RWPE2 (cell line): Measurements from ENCODE around the gene DBT.

Experiments used
- ATAC-seq: fragments of 200-7000 bp; cut with Tn5 transposase; 3 replicates; pipeline ENCODE4 v1.9.1; 2021; ENCODE audit warnings: low read depth
- DNase-seq: peaks from one replicate; pipeline ENCODE4 v3.0.0-alpha.2; 2020; ENCODE audit warnings: low spot score
- H3K27ac ChIP-seq: fragments of 450-650 bp; 2 replicates; pipeline ENCODE4 v1.5.1; 2017; ENCODE audit warnings: mild to moderate bottlenecking; ENCODE audit not compliant: poor library complexity, severe bottlenecking
- H3K27me3 ChIP-seq: fragments of 250-450 bp; sonication (Bioruptor Pico); 2 replicates; pipeline ENCODE4 v1.5.1; 2021; ENCODE audit warnings: mild to moderate bottlenecking, moderate library complexity; ENCODE audit not compliant: insufficient read depth, poor library complexity, severe bottlenecking
- H3K36me3 ChIP-seq: fragments of 250-450 bp; sonication (Bioruptor Pico); 2 replicates; pipeline ENCODE4 v1.5.1; 2020; ENCODE audit warnings: low read depth, mild to moderate bottlenecking, moderate library complexity
- H3K4me1 ChIP-seq: fragments of 250-450 bp; sonication (Bioruptor Pico); 2 replicates; pipeline ENCODE4 v1.5.1; 2021; ENCODE audit warnings: mild to moderate bottlenecking, moderate library complexity; ENCODE audit not compliant: insufficient read depth, poor library complexity, severe bottlenecking
- H3K4me3 ChIP-seq: fragments of 250-450 bp; sonication (Bioruptor Pico); 2 replicates; pipeline ENCODE4 v1.5.1; 2021; ENCODE audit warnings: mild to moderate bottlenecking, moderate library complexity; ENCODE audit not compliant: severe bottlenecking
- H3K9me3 ChIP-seq: fragments of 250-450 bp; sonication (Bioruptor Pico); 2 replicates; pipeline ENCODE4 v1.5.1; 2021; ENCODE audit warnings: mild to moderate bottlenecking, moderate library complexity; ENCODE audit not compliant: severe bottlenecking
- CTCF ChIP-seq: fragments of 450-650 bp; IDR thresholded peaks from one replicate; pipeline ENCODE4 v1.5.1; 2017; ENCODE audit warnings: mild to moderate bottlenecking, moderate library complexity; ENCODE audit not compliant: poor library complexity, severe bottlenecking

Gene DBT

DNA sequence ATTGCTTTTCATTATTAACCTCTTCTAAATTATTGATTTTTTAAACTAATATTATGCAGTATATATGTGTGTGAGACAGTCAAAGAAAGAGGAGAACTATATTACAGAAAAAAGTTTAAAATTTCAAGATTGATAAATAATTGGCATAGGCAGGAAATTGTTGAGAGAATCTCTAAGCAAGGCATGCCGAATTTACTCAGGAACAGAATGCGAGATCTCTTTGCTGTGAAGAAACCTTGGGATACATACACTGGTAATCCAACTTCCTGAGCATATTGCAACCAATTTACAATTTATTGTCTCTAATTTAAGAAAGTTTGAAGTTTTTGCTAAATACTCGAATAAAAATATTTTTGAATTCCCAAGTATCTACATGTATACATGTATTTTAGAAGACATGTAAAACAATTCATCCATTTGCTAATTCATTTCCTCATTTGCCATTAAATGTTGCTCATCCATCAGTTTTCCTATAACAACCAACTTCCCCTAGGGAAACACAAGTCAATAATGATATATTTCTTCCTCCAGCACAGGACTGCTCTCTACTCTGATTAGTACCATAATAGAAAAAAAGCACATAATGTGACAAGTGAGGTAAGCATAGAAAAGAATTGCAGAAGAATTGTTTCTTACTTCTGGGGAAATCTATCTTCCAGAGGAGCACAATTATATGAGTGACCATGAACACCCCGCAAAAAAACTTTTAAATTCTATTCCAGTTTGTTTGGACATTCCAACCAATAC, 72.2 kb downstream of the DBT start:
- Histone ChIP-seq H3K36me3 (no peaks in the 10 kb centered on the region), H3K27ac (no peak overlapping the region), H3K4me3 (no peak overlapping the region), H3K9me3 (no peaks in the 10 kb centered on the region), H3K27me3 (no peaks in the 10 kb centered on the region), H3K4me1 (no peaks in the 10 kb centered on the region)
- ATAC-seq = no peak
- no peak for DNase-seq
- no peak for TF ChIP-seq CTCF

DNA sequence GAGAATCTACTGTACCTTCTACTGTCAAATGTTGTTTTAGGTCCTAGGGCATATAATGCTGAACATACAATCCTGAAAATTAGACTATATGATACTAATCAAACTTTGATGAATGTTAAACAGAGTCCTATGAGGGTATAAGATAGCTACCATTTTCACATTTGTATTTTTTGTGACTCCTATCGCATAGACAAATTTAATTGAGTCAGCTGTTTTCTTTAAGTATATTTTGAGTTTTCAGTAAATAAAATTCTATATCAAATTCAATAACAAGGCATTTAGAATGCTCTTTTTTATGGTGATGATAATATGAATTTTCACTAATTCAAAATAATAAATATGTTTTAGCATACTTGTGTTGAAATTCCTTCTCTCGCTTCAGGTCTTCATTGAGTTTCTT, 81.6 kb downstream of the DBT start:
- H3K27me3 ChIP-seq = no peaks in the 10 kb centered on the region
- no peak for DNase-seq
- TF ChIP-seq CTCF = no peak

DNA sequence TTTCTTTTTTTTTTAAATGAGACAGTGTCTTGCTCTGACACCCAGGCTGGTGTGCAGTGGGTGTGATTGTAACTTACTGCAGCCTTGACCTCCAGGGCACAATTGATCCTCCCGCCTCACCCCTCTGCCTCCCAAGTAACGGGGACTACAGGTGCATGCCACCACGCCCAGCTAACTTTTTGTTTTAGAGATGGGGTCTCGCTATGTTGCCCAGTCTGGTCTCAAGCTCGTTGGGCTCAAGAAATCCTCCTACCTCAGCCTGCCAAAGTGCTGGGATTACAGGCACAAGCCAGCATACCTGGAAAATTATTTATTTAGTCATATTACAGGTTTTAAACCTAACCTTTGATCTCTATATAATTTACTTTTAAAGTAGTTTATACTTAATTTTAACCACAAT, 84.9 kb downstream of the DBT start:
- no peak for DNase-seq
- H3K27me3 ChIP-seq = no peaks in the 10 kb centered on the region
- H3K4me1 ChIP-seq = no peaks in the 10 kb centered on the region
- H3K36me3 ChIP-seq = no peaks in the 10 kb centered on the region
- no peak for TF ChIP-seq CTCF
- H3K4me3 ChIP-seq = no peak overlapping the region
- no peak overlapping the region for H3K27ac ChIP-seq
- no peaks in the 10 kb centered on the region for H3K9me3 ChIP-seq
- ATAC-seq = no peak

More for the DNA sequence above, 81.6 kb downstream of the DBT start:
- H3K4me3 ChIP-seq = no peak overlapping the region
- H3K36me3 ChIP-seq = no peaks in the 10 kb centered on the region
- H3K4me1 ChIP-seq = no peaks in the 10 kb centered on the region
- no peak for ATAC-seq
- no peaks in the 10 kb centered on the region for H3K9me3 ChIP-seq
- H3K27ac ChIP-seq = no peak overlapping the region

GRCh38 chr1:100164216-100164615, 85.4 kb downstream of the DBT start:
- TF ChIP-seq CTCF = no peak
- no peaks in the 10 kb centered on the region for H3K4me1 ChIP-seq
- H3K4me3 ChIP-seq = no peak overlapping the region
- no peaks in the 10 kb centered on the region for H3K27me3 ChIP-seq
- no peak for ATAC-seq
- H3K9me3 ChIP-seq = no peaks in the 10 kb centered on the region
- no peak for DNase-seq
- H3K27ac ChIP-seq = no peak overlapping the region
- no peaks in the 10 kb centered on the region for H3K36me3 ChIP-seq

DNA sequence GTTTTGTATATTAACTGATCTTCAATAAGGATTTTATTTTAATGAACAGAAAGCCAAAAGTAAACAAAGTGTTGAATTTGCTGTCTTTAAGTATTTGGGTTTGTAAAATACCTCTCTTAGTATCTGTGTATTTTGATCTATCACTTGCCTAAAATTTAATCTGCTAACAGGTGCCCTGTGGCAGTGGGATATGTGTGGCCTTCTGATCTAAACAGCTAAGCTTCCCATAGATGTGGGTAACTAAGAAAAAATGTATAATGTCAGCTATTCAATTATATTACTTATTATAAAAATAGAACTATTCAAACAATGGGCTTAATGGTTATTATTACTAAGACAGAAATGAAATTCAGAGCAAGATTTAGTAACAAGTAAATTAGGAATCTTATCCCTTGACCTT, 86.8 kb downstream of the DBT start:
- Histone ChIP-seq H3K36me3 (no peaks in the 10 kb centered on the region), H3K4me1 (no peaks in the 10 kb centered on the region), H3K4me3 (no peak overlapping the region), H3K9me3 (no peaks in the 10 kb centered on the region), H3K27me3 (no peaks in the 10 kb centered on the region), H3K27ac (no peak overlapping the region)
- ATAC-seq (no peak), DNase-seq (no peak)
- TF ChIP-seq CTCF = no peak
